GM23338 (cell line): ENCODE data around the gene HCAR2.

Experiments used
- CREB1 ChIP-seq: fragments of 250-450 bp; sonication (Bioruptor Pico); IDR thresholded peaks from 2 replicates; pipeline ENCODE4 v1.5.0; 2020; ENCODE audit warnings: low read depth, mild to moderate bottlenecking, moderate library complexity
- CTCF ChIP-seq, 2 experiments: fragments of 200-600 bp in 1 of 2; sonication (generic) in 1 of 2; conservative IDR thresholded peaks; 2 replicates each; pipeline versions ENCODE4 v1.5.1 to v1.6.1; 2016 to 2017; ENCODE audit warnings: antibody characterized with exemption in 2 of 2, low read depth in 2 of 2, mild to moderate bottlenecking in 2 of 2, moderate library complexity in 1 of 2
- EZH2 ChIP-seq: fragments of 200-600 bp; sonication (generic); IDR thresholded peaks from one replicate; pipeline ENCODE4 v1.8.0; 2017; ENCODE audit warnings: antibody characterized with exemption, mild to moderate bottlenecking, low read depth; ENCODE audit not compliant: unreplicated experiment
- EZH2phosphoT487 ChIP-seq: fragments of 200-600 bp; sonication (generic); IDR thresholded peaks from one replicate; pipeline ENCODE4 v1.8.1; 2018; ENCODE audit warnings: antibody characterized with exemption; ENCODE audit not compliant: unreplicated experiment
- JUNB ChIP-seq: IDR thresholded peaks from one replicate; pipeline ENCODE4 v1.6.1; 2016; ENCODE audit warnings: antibody characterized with exemption; ENCODE audit not compliant: unreplicated experiment
- NANOG ChIP-seq: IDR thresholded peaks from 2 replicates; pipeline ENCODE4 v1.6.1; 2016; ENCODE audit warnings: antibody characterized with exemption, borderline replicate concordance
- POLR2AphosphoS5 ChIP-seq: IDR thresholded peaks from 2 replicates; pipeline ENCODE4 v1.6.1; 2016; ENCODE audit warnings: antibody characterized with exemption, low read depth
- REST ChIP-seq: IDR thresholded peaks from one replicate; pipeline ENCODE4 v1.6.1; 2018; ENCODE audit warnings: antibody characterized with exemption; ENCODE audit not compliant: unreplicated experiment
- STAT1 ChIP-seq: IDR thresholded peaks from one replicate; pipeline ENCODE4 v1.6.1; 2016; ENCODE audit warnings: antibody characterized with exemption; ENCODE audit not compliant: unreplicated experiment
- ZNF114 ChIP-seq: fragments of 250-450 bp; sonication (Bioruptor Pico); IDR thresholded peaks from 2 replicates; pipeline ENCODE4 v1.5.0; 2020; ENCODE audit warnings: mild to moderate bottlenecking, moderate library complexity
- ZNF331 ChIP-seq: fragments of 250-450 bp; sonication (Bioruptor Pico); IDR thresholded peaks from 2 replicates; pipeline ENCODE4 v1.5.0; 2020; ENCODE audit warnings: low read depth, mild to moderate bottlenecking, moderate library complexity

- TF ChIP-seq CTCF (conservative IDR thresholded peaks at IDR 0.05; ENCODE audit: low read depth in 2 of 2) (no peak), POLR2AphosphoS5 (no peak), EZH2 (no peak), NANOG (no peak), CREB1 (CRISPR knock-in tag) (no peak), ZNF114 (CRISPR knock-in tag) (no peak), EZH2phosphoT487 (no peak), JUNB (no peak), STAT1 (no peak), REST (no peak), ZNF331 (CRISPR knock-in tag) (no peak)
Measured at GRCh38 chr12:122661938-122662337, 41.2 kb downstream of the HCAR2 start.
